Stimulated activated CD4-positive, alpha-beta T cell treated with anti-CD3 and anti-CD28 coated beads, Interleukin-2, amount 100 ng/mL, for 24 hours (primary cell): ENCODE results near the gene CCS.
A peak's percentile ranks its signal among the peaks of the same experiment; 100 is the strongest.
"Not testable (repeated sequence)": the region's sequence is repeated elsewhere in the genome, so short reads cannot be mapped to it uniquely, and the experiment has no call there.

Source experiments
- DNase-seq, 2 donors: peaks; one replicate each; pipeline ENCODE4 v3.0.0-alpha.2; 2020

The CCS gene

DNA sequence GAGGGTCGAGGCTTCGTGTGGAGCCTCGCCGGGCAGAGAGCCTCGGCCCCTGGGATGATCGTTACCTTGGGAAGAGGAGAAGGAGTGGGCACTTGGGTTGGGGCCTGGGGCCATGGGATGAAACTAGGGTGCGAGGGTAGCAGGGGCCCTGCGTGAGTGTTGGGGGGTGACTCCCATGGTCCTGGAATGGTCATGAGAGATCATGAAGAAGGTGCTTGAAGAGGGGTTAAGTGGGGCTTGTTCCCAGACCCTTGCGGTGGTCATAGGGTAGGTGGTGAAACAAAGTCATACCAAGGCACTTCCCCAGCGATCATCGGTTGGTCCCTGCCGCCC lies 284 bp downstream of the CCS start:
- no peak for DNase-seq

DNA sequence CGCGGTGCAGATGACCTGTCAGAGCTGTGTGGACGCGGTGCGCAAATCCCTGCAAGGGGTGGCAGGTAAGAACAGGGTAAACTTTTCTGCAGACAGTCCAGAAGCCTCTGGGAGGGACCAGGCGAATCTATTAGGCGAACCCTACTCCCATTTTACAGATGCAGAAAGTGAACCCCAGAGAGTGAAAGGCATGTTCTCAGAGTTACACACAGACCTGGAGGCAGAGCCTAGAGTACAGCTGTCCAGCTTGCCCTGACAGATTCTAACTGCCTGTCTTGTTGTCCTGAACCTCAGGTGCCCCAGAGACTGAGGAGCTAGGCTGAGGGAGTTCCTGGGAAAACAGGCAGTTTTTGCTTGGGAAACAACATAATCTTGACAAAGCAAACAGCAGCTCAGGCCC lies 665 bp downstream of the CCS start:
- DNase-seq = no peak

DNA sequence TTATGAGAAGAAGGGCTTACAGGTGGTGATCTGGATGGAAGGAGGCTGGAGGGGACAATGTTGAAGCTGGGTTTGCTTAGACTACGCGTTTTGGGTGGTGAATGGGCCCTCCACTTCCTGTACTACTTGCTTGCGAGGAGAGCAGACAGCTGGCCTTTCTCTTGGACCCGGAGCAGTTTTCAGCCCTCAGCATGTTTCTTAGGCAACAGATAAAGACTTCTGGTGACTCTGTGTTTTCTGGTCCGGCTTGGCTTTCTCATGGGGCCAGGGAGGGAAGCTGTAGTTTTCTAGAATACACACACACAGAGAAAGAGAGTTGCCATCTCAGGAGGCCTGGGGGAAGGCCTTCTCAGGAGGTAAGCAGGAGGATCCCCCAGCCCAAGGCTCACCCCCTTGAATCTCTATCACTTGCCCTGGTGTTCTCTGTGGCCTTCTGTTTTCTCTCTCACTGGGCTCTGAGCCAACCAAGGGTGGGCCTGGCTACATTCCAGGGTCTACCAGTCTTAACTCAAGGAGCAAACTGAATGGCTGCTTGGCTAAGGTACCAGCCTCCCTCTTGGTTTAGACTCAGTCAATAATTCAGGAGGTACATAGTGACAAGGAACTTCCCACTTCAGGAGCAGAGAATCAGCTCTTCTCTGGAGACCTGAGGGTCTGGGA lies 2.4 kb downstream of the CCS start:
- DNase-seq = no peak

DNA sequence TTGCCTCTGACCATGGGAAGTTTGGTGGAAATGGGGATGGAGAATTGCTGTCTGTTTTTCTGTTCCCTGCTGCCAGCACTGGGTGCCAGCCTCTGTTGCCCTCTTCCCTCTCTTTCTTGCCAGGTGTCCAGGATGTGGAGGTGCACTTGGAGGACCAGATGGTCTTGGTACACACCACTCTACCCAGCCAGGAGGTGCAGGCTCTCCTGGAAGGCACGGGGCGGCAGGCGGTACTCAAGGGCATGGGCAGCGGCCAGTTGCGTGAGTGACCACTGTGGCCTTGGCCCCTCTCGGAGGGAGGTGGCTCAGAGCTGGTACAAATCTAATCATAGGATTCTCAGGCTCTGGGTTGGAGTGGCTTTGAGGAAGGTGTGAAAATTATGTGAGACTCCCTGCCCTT lies 6.0 kb downstream of the CCS start:
- DNase-seq = no peak

DNA sequence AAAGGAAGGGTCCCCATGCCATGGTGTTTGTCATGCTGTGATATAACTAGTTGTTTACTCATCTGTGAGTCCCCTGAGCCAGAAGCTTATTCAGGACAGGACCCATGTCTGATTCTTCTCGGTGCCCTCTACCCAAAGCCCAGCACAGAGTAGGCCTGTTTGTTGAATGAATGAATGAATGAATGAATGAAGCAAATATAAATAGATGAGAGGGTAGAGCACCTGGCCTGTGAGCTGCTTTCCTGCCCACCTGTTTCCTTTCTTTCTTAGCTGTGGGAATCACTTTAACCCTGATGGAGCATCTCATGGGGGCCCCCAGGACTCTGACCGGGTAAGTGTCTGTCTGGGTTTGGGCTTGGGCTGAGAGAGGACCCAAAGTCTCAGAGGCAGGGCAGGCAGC lies 7.2 kb downstream of the CCS start:
- DNase-seq = no peak

DNA sequence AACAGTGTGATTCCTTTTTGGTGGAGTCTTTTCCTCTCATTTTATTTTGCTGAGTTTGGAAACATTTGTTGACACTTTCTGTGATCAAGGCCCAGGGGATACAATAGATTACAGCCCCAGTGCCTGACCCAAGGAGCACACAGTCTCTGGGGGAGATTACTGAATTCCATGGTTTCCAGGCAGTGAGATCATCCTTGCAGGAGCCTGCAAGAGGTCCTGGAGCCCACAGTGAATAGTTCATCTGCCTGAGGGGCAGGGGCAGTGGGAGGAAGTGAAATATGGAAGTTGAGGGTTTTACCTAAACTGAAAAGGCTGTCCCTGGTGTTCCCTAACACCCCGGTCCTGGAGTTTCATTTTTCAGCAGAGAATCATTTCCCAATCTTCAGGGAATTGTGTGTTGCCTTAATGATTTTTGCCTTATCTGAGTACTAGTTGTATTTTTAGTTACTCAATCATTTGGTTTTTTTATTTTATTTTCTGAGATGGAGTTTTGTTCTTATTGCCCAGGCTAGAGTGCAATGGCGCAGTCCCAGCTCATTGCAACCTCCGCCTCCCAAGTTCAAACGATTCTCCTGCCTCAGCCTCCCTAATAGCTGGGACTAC lies 7.7 kb downstream of the CCS start:
- DNase-seq = no peak

DNA sequence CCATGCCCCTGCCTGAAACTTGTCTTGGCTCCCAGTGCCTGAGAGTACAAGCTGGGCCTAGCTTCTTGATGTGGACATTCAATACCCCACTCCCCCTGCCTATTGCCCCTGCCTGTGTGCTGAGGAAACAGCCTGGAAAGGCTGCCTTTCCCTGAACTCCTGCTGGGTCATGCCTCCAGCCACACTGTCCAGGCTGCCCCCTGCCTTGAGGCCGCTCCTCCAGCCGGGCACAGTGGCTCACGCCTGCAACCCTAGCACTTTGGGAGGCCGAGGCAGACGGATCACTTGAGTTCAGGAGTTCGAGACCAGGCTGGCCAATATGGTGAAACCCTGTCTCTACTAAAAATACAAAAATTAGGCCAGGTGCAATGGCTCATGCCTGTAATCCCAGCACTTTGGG lies 10.1 kb downstream of the CCS start:
- DNase-seq = no peak

DNA sequence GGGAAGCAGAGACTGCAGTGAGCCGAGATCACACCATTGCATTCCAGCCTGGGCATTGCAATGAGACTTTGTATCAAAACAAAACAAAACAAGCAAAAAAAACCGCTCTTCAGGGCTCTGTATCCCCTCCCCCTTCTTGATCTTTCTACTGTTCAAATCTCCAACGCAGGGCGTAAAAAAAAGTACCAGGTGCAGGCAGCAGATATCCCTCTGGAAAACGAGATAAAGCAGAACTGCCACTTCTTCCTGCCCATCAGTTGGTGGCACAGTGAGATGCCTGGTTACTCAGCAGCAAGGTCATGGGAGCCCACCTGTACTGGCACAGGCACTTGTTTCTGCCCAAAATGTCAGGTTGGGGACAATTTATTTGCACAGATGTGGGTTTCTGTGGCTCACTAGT lies 11.2 kb downstream of the CCS start:
- no peak for DNase-seq

DNA sequence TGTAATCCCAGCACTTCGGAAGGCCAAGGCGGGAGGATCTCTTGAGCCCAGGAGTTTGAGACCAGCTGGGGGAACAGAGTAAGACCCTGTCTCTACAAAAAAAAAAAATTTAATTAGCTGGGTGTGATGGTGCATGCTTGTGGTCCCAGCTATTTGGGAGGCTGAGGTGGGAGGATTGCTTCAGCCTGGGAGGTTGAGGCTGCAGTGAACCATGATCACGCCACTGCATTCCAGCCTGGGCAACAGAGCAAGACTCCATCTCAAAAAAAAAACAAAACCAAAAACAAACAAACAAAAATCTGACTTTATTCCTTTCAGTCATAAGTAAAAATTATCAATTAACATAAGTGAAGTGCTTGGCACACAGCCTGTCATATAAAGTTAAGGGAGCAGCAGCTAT lies 13.6 kb downstream of the CCS start:
- DNase-seq = not testable (repeated sequence)

DNA sequence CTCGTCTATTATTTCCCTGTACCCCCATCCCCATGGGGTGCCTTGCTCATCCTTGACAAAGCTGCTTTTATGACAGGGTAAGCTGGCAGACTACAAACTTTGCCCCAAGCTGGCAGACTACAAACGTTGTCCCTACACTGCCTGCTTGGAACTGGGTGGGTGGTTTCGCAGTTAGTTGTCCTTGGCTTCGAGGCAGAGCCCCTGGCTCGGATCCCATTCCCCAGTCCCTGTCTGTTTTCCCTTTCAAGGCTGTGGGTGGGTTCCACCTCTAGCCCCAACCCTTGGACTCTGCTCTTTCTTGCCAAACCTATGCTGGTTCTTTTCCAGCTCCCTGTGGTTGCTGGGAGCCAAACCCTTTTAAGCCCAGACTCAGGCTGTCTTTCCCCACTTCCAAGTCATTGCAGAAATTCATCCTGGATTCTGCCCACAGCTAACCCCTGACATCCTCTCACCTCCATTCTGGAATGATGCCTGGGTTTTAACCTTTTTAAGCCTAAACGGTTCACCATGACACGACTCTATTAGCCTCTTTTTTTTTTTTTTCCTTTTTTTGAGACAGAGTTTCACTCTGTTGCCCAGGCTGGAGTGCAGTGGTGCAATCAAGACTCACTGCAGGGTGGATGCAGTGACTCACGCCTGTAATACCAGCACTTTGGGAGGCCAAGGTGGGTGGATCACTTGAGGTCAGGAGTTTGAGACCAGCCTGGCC lies 14.3 kb downstream of the CCS start:
- no peak for DNase-seq

DNA sequence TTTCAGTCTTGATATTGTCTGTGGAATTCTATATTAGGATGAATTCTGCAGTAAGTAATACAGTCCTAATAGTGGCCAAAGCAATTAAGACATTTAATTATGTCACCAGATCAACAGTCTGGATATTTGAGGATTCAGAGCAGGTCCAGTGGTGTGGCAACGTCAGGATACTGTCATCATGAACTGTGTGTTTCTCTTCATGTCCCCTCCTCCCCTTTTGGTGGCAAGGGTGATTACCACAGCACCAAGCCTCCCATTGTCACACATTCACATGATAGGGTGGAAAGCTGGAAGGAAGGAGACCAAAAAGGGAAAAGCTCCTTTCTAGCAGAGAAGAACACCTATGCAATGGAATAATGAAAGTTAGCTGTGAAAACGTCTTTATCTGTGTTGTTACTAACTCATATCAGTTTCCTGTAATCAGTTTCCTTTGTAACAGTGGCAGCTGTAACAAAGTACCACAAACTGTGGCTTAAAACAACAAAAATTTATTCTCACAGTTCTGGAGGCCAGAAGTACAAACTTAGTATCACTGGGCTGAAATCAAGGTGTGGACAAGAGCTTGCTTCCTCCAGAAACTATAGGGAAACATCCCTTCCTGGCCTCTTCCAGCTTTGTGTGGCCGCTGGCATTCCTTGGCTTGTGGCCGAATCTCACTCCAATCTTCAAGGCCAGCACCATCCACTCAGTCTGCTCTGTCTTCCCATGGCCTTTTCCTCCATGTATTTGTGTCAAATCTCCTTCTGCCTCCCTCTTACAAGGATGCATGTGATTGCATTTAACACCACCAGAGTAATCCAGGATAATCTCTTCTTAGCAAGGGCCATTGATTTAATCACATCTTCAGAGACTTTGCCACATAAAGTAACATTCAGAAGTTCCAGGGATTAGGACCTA lies 17.0 kb downstream of the CCS start:
- no peak for DNase-seq

DNA sequence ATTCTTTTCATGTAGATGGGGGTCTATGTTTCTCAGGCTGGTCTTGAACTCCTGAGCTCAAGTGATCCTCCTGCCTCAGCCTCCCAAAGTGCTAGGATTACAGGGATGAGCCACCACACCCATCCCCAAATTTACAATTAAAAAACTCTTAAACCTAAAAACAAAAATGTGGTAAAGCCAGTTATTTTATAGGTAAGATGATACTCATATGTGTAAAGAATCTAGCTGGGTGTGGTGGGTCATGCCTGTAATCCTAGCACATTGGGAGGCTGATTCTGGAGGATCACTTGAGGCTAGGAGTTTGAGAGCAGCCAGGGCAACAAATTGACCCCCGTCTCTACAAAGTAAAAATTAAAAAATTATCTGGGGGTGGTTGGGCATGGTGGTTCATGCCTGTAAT lies 19.5 kb downstream of the CCS start:
- no peak for DNase-seq

DNA sequence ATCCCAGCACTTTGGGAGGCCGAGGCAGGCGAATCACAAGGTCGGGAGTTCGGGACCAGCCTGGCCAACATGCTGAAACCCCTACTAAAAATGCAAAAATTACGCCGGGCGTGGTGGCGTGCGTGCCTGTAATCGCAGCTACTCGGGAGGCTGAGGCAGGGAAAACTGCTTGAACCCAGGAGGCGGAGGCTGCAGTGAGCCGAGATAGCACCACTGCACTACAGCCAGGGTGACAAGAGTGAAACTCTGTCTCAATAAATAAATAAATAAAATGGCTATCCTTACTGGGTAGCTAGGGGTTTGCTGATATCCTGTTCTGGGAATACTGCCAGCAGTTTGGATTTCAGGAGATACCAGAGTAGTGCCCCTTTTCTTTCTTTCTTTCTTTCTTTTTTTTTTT lies 21.1 kb downstream of the CCS start:
- no peak for DNase-seq

DNA sequence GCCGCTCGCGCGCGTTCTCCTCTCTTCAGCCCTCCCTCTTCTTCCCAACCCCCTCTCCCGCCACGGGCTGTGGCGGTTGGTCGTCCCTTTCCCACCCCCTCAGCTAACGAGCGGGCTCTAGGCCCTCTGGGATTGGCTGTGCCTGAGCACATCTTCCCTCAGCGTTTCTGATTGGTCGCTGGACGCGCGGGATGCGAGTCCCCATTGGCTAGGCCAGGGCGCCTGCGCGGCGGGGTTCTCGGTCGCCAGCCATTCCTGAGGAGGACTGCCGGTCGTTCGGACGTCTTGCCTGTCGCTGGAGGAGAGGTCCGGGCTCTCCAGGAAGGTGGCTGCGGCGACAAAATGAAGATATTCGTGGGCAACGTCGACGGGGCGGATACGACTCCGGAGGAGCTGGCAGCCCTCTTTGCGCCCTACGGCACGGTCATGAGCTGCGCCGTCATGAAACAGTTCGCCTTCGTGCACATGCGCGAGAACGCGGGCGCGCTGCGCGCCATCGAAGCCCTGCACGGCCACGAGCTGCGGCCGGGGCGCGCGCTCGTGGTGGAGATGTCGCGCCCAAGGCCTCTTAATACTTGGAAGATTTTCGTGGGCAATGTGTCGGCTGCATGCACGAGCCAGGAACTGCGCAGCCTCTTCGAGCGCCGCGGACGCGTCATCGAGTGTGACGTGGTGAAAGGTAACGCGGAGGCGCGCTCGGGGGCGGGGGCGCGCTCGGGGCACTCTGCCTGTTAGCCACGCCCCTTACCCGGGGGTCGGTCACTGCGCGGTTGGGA lies 23.6 kb downstream of the CCS start, which contains the start of gene RBM14:
TSS of gene RBM14 (plus strand) at position 252 of the 776 bp plus-strand sequence. CDS start at position 343, 91 bp downstream.
- DNase-seq = peak; percentile 97 to 98

DNA sequence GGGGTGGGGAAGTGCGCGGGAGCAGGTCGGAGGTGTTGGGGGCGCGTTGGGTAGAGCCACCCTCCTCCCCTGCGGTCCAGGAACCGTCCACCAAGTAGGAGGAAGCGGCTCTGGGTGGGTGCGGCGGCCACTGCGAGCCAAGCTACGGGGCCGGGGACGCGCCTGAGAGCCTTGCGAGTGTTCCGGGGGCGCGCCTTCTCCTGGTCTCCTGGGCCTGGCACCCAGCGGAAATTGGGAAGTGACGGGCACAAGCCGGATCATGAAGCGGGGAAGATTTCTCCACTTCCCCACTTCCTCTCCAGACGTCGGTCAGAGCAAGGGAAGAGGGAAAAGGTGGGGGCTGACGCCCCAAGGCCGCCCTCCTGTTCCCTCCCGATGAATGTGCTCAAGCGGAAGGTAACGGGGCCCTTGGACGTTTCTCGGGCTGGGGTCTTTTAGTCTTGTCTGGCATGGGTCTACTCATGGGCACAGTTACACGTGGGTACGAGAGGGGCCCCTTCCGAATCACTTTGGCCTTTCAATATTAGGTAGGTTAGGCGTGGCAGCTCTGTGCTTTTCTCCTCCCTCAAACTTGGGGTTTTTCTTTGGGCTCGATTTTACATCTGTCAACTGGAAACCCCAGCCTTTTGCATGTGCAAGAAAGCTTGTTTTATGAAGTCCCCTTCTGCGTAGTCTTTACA lies 24.3 kb downstream of the CCS start:
- peak in 1 of 2 donors; percentile 26 for DNase-seq

DNA sequence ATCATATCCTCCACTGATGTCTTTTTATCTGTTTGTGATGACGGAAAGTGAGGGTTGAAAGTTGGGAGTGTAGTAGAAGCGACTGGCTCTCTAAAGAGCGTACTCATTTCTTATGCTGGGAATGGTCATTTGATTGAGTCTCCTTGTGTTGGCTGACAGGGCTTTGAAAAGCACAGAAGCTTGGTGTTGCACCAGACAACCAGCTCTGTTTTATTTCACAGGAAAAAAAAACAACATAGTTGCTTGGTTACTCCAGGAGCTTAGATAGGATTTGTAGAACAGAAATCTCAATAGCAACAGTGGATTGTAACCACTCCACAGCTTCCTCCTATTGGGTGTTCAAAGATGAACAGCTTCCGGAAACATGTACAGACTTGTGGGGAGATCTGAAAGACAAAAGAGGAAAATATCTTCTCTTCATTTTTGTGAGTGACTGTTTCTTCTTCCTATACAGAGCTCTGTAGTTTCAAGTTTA lies 26.1 kb downstream of the CCS start:
- DNase-seq = no peak

DNA sequence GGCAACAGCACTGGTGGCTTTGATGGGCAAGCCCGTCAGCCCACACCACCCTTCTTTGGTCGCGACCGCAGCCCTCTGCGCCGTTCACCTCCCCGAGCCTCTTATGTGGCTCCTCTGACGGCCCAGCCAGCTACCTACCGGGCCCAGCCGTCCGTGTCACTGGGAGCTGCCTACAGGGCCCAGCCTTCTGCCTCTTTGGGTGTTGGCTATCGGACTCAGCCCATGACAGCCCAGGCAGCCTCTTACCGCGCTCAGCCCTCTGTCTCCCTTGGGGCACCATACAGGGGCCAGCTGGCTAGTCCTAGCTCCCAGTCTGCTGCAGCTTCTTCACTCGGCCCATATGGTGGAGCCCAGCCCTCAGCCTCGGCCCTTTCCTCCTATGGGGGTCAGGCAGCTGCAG lies 31.5 kb downstream of the CCS start:
- DNase-seq = no peak

DNA sequence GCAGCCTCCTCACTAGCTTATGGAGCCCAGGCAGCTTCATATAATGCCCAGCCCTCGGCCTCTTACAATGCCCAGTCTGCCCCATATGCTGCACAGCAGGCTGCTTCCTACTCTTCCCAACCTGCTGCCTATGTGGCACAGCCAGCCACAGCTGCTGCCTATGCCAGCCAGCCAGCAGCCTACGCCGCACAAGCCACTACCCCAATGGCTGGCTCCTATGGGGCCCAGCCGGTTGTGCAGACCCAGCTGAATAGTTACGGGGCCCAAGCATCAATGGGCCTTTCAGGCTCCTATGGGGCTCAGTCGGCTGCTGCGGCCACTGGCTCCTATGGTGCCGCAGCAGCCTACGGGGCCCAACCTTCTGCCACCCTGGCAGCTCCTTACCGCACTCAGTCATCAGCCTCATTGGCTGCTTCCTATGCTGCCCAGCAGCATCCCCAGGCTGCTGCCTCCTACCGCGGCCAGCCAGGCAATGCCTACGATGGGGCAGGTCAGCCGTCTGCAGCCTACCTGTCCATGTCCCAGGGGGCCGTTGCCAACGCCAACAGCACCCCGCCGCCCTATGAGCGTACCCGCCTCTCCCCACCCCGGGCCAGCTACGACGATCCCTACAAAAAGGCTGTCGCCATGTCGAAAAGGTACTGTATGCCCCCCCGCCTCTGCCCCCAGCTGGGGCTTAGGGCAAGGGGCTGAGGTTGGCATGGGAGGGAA lies 32.2 kb downstream of the CCS start:
- no peak for DNase-seq

DNA sequence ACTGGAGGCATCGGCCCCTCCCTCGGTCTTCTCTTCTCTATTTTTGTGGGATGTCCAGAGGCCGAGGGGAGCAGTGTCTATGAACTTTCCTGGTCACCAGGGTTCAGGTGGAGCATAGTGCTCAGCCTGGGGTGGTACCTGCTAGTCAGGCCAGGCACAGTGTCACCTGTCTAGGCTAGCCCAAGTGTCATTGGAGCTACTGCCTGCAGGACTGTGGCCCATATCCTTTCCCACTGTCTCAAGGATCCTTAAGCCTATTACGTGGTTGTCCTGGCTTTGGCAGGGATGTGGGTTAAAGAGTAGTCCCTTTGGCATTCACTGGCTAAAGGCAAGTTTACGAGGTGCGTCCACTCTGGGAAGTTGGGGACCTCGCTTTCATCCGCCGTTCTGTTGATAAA lies 32.8 kb downstream of the CCS start:
- no peak for DNase-seq

DNA sequence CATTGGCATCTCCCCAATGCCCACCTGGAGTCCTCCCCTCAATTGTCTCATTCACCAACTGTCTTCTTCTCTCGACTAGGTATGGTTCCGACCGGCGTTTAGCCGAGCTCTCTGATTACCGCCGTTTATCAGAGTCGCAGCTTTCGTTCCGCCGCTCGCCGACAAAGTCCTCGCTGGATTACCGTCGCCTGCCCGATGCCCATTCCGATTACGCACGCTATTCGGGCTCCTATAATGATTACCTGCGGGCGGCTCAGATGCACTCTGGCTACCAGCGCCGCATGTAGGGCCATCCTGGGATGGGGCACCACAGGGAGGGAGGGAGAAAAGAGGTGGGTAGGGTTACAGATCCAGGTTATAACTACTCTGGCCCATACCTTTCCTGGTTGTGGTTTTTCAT lies 33.4 kb downstream of the CCS start:
- no peak for DNase-seq

DNA sequence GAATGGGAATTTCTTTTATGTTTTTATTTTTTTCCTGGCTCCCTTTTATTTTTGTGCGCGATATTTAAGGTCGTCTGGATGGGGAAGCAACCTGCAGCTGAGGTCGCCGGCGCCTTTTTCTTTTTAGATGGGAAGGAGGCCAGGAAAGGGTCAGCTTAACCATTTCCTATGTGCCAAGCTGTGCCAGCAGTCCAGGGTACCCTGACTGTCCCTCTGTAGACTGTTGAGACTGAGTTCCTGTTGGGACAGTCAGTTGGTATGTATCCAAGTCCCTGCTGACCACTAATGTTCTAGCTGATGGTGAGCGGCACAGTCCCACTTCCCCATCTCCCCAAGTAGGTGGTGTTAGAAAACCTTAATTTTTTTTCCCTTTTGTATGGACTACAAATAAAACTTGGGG lies 33.9 kb downstream of the CCS start:
- no peak for DNase-seq
